Measurements from ENCODE around the gene MAP1B.
"Not testable (repeated sequence)": the region's sequence is repeated elsewhere in the genome, so short reads cannot be mapped to it uniquely, and the experiment has no call there.

Gene MAP1B

DNA sequence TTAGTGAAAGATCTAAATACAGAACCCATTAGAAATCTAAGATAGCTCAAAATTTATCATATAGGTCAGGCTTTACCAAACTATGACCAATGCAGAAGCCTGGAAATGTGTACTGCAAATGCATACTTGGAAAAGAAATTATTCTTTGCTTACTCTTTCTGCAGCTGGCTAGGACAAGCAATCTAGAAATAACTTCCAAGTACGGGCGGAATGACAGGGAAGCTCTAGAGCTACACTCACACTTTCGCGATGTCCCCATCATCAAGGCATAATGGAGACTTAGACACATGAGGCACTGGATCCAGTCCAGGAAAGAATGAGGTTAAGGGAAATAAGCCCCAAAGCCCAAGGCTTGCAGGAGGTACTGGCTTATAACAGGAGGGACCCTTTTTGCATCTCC is 22.4 kb upstream of the MAP1B start:
- Histone ChIP-seq H3K4me2 (ENCODE audit: low read depth, low read length) (no peak overlapping the region), H3K4me1 (ENCODE audit: low read length) (no peaks in the 10 kb centered on the region), H3K79me2 (ENCODE audit: low read length) (no peaks in the 10 kb centered on the region), H3K27ac (ENCODE audit: low read length) (no peak overlapping the region), H3K27me3 (replicated peaks; ENCODE audit: insufficient read depth, low read length) (no peaks in the 10 kb centered on the region), H3K9me3 (replicated peaks; ENCODE audit: insufficient read depth, low read length) (no peaks in the 10 kb centered on the region), H4K20me1 (ENCODE audit: insufficient read depth, low read length) (no peaks in the 10 kb centered on the region), H3K4me3 (ENCODE audit: low read length) (no peak overlapping the region), H3K9me2 (replicated peaks; ENCODE audit: insufficient read depth, low read length) (no peaks in the 10 kb centered on the region), H3F3A (ENCODE audit: insufficient read depth, low read length) (no peaks in the 10 kb centered on the region), H3K36me3 (replicated peaks; ENCODE audit: insufficient read depth, low read length) (no peaks in the 10 kb centered on the region), H3K9ac (ENCODE audit: low read length) (no peak overlapping the region), H2AFZ (ENCODE audit: low read length) (no peak overlapping the region)
- no peak for DNase-seq
- no peak for TF ChIP-seq EZH2phosphoT487 (IDR thresholded peaks at IDR 0.05; ENCODE audit: low read length)
- no peak for TF ChIP-seq CTCF (IDR thresholded peaks at IDR 0.05; ENCODE audit: low read length)
- TF ChIP-seq EZH2 (optimal IDR thresholded peaks at IDR 0.05; ENCODE audit: low read depth, low read length), result no peak

- H3K9me2 ChIP-seq (replicated peaks; ENCODE audit: insufficient read depth, low read length), result no peaks in the 10 kb centered on the region
- no peaks in the 10 kb centered on the region for H3K27me3 ChIP-seq (replicated peaks; ENCODE audit: insufficient read depth, low read length)
- H3K4me1 ChIP-seq (ENCODE audit: low read length), result no peaks in the 10 kb centered on the region
- no peak overlapping the region for H2AFZ ChIP-seq (ENCODE audit: low read length)
- H3K4me3 ChIP-seq (ENCODE audit: low read length), result no peak overlapping the region
- H3K36me3 ChIP-seq (replicated peaks; ENCODE audit: insufficient read depth, low read length), result no peaks in the 10 kb centered on the region
- H3K9me3 ChIP-seq (replicated peaks; ENCODE audit: insufficient read depth, low read length), result no peaks in the 10 kb centered on the region
- no peaks in the 10 kb centered on the region for H4K20me1 ChIP-seq (ENCODE audit: insufficient read depth, low read length)
- DNase-seq, result no peak
- H3K9ac ChIP-seq (ENCODE audit: low read length), result no peak overlapping the region
- no peaks in the 10 kb centered on the region for H3K79me2 ChIP-seq (ENCODE audit: low read length)
- H3F3A ChIP-seq (ENCODE audit: insufficient read depth, low read length), result no peaks in the 10 kb centered on the region
- H3K27ac ChIP-seq (ENCODE audit: low read length), result no peak overlapping the region
- H3K4me2 ChIP-seq (ENCODE audit: low read depth, low read length), result no peak overlapping the region
- no peak for TF ChIP-seq CTCF (IDR thresholded peaks at IDR 0.05; ENCODE audit: low read length)
- TF ChIP-seq EZH2 (optimal IDR thresholded peaks at IDR 0.05; ENCODE audit: low read depth, low read length), result no peak
- TF ChIP-seq EZH2phosphoT487 (IDR thresholded peaks at IDR 0.05; ENCODE audit: low read length), result no peak
These were observed 22.0 kb upstream of the MAP1B start for GRCh38 chr5:72085319-72085718.

- H3K27ac ChIP-seq (ENCODE audit: low read length); H2AFZ ChIP-seq (ENCODE audit: low read length); H3K4me2 ChIP-seq (ENCODE audit: low read depth, low read length); H3K9me3 ChIP-seq (replicated peaks; ENCODE audit: insufficient read depth, low read length); H3K4me3 ChIP-seq (ENCODE audit: low read length); H3K79me2 ChIP-seq (ENCODE audit: low read length); DNase-seq; H3K36me3 ChIP-seq (replicated peaks; ENCODE audit: insufficient read depth, low read length); H3F3A ChIP-seq (ENCODE audit: insufficient read depth, low read length); H3K27me3 ChIP-seq (replicated peaks; ENCODE audit: insufficient read depth, low read length); H3K9ac ChIP-seq (ENCODE audit: low read length); H4K20me1 ChIP-seq (ENCODE audit: insufficient read depth, low read length); H3K4me1 ChIP-seq (ENCODE audit: low read length); H3K9me2 ChIP-seq (replicated peaks; ENCODE audit: insufficient read depth, low read length): not testable (repeated sequence)
These were observed 17.6 kb upstream of the MAP1B start for GRCh38 chr5:72089713-72090112.

DNA sequence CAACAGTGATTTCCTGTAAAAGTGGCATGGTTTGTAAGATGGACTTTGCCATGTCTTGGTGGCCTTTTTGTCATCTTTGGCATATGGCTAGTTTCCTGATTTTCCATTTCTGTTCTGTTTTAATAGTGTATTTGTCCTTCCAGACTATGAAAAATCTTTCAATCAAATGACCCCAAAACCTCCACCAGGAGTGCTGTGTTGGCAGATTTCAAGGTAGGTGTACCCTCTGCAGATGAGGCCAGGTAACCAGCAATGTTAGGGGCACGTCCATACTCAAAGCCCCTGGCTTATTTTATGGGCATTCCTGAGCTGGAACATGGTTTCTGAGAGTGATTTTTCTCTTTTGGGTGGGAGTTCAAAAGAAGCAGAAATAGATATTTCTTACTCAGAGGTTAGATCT is 15.2 kb upstream of the MAP1B start:
- Histone ChIP-seq H2AFZ (ENCODE audit: low read length) (no peak overlapping the region), H3K36me3 (replicated peaks; ENCODE audit: insufficient read depth, low read length) (no peaks in the 10 kb centered on the region), H3K9ac (ENCODE audit: low read length) (no peak overlapping the region), H3K9me3 (replicated peaks; ENCODE audit: insufficient read depth, low read length) (no peaks in the 10 kb centered on the region), H3K27me3 (replicated peaks; ENCODE audit: insufficient read depth, low read length) (no peaks in the 10 kb centered on the region), H3K4me3 (ENCODE audit: low read length) (no peak overlapping the region), H3F3A (ENCODE audit: insufficient read depth, low read length) (0 out of 2 replicates have a peak, but pooled peaks cover 2% of the 10 kb centered on the region), H3K27ac (ENCODE audit: low read length) (no peak overlapping the region), H3K9me2 (replicated peaks; ENCODE audit: insufficient read depth, low read length) (no peaks in the 10 kb centered on the region), H3K4me2 (ENCODE audit: low read depth, low read length) (no peak overlapping the region), H3K79me2 (ENCODE audit: low read length) (no peaks in the 10 kb centered on the region), H3K4me1 (ENCODE audit: low read length) (no peaks in the 10 kb centered on the region), H4K20me1 (ENCODE audit: insufficient read depth, low read length) (no peaks in the 10 kb centered on the region)
- no peak for TF ChIP-seq EZH2phosphoT487 (IDR thresholded peaks at IDR 0.05; ENCODE audit: low read length)
- no peak for TF ChIP-seq CTCF (IDR thresholded peaks at IDR 0.05; ENCODE audit: low read length)
- no peak for TF ChIP-seq EZH2 (optimal IDR thresholded peaks at IDR 0.05; ENCODE audit: low read depth, low read length)
- no peak for DNase-seq

Data from MM.1S (cell line).